HCT116 (cell line): ENCODE data around the gene ZNF646. TPM values are rescaled to one million over a fixed set of nuclear protein-coding genes. Genes with fewer than 3 reads are reported as not detected.

ENCODE experiments used
- ATAC-seq: fragments of 200-7000 bp; cut with Tn5 transposase; 2 replicates; pipeline ENCODE4 v1.9.1; 2020; ENCODE audit warnings: mild to moderate bottlenecking, moderate library complexity
- BruUV-seq: library from RNA; stranded (reverse); fragments of 400-500 nt; replicated peaks from 2 replicates; lab custom pipeline; 2021; lab: Mats Ljungman, UMichigan
- CTCF ChIA-PET: fragments of 300-600 bp; sonication (Branson Sonifier 250); formaldehyde crosslinking; loops from one replicate; lab custom pipeline; 2021; ENCODE audit warnings: antibody characterized with exemption; lab: Charles Lee
- POLR2A ChIA-PET: fragments of 300-600, 350-600 bp; sonication (Branson Sonifier 250); formaldehyde crosslinking; loops from one replicate; lab custom pipeline; 2021; ENCODE audit warnings: antibody characterized with exemption; lab: Charles Lee
- RAD21 ChIA-PET, 2 experiments: fragments of 300-600 bp; sonication (Branson Sonifier 250); formaldehyde crosslinking; loops; one replicate each; lab custom pipeline; 2023; ENCODE audit warnings: low total read pairs in 2 of 2; ENCODE audit not compliant: uncharacterized antibody in 2 of 2, unreplicated experiment in 2 of 2, low non-redundant PET in 1 of 2; lab: Charles Lee
- DNase-seq: peaks from one replicate; pipeline ENCODE4 v3.0.0-alpha.2; 2010; ENCODE audit warnings: low read depth, low spot score
- H2AFZ ChIP-seq: fragments of 200-600 bp; shearing (Covaris generic), sonication (generic); 2 replicates; pipeline ENCODE4 v1.6.1; 2017; ENCODE audit warnings: low read depth, mixed run types, mixed read lengths, antibody characterized with exemption, low read length; ENCODE audit not compliant: poor library complexity, severe bottlenecking
- H3K27ac ChIP-seq: 2 replicates; pipeline ENCODE4 v1.5.1; 2012; ENCODE audit warnings: low read depth, low read length
- H3K27me3 ChIP-seq: fragments of 200-600 bp; sonication (generic); 2 replicates; pipeline ENCODE4 v1.6.1; 2016; ENCODE audit warnings: mixed run types, low read length, mixed read lengths; ENCODE audit not compliant: insufficient read depth
- H3K36me3 ChIP-seq, 2 experiments: fragments of 200-500 bp in 1 of 2; fragments of 200-600 bp in 1 of 2; sonication (Bioruptor generic) in 1 of 2; sonication (generic) in 1 of 2; 2 replicates each; pipeline versions ENCODE4 v1.5.1 to v1.6.1; 2014 to 2016; ENCODE audit warnings: low read length in 2 of 2, inconsistent platforms in 1 of 2, mixed read lengths in 1 of 2, mixed run types in 1 of 2; ENCODE audit not compliant: insufficient read depth in 2 of 2, control insufficient read depth in 1 of 2
- H3K4me1 ChIP-seq, 2 experiments: fragments of 200-600 bp in 1 of 2; sonication (generic) in 1 of 2; 2 replicates each; pipeline versions ENCODE4 v1.5.1 to v1.6.1; 2012 to 2017; ENCODE audit warnings: low read length in 2 of 2, inconsistent platforms in 1 of 2, mild to moderate bottlenecking in 1 of 2, mixed read lengths in 1 of 2, mixed run types in 1 of 2, moderate library complexity in 1 of 2; ENCODE audit not compliant: insufficient read depth in 2 of 2, control insufficient read depth in 1 of 2
- H3K4me2 ChIP-seq: fragments of 200-600 bp; sonication (generic); 2 replicates; pipeline ENCODE4 v1.6.1; 2017; ENCODE audit warnings: mixed run types, low read length, mixed read lengths
- H3K4me3 ChIP-seq, 2 experiments: fragments of 200-600 bp in 1 of 2; sonication (generic) in 1 of 2; replicated peaks in 1 of 2; 2 replicates each; pipeline ENCODE4 v1.5.1; 2011 to 2016; ENCODE audit warnings: low read length in 2 of 2, control low read depth in 1 of 2, low read depth in 1 of 2, mild to moderate bottlenecking in 1 of 2, mixed read lengths in 1 of 2, mixed run types in 1 of 2
- H3K79me2 ChIP-seq: fragments of 200-600 bp; sonication (generic); 2 replicates; pipeline ENCODE4 v1.6.1; 2017; ENCODE audit warnings: mild to moderate bottlenecking, mixed run types, low read length, moderate library complexity, mixed read lengths; ENCODE audit not compliant: insufficient read depth
- H3K9ac ChIP-seq: fragments of 200-600 bp; sonication (generic); 2 replicates; pipeline ENCODE4 v1.6.1; 2016; ENCODE audit warnings: low read length, mixed read lengths
- H3K9me2 ChIP-seq: fragments of 200-600 bp; sonication (generic), shearing (Covaris generic); 2 replicates; pipeline ENCODE4 v1.6.1; 2017; ENCODE audit warnings: mixed run types, mild to moderate bottlenecking, moderate library complexity; ENCODE audit not compliant: insufficient read depth
- H3K9me3 ChIP-seq, 2 experiments: fragments of 200-500 bp in 1 of 2; fragments of 200-600 bp in 1 of 2; sonication (Bioruptor generic) in 1 of 2; sonication (generic) in 1 of 2; 2 replicates each; pipeline ENCODE4 v1.6.1; 2014 to 2017; ENCODE audit warnings: low read length in 2 of 2, mixed read lengths in 2 of 2, inconsistent platforms in 1 of 2, low read depth in 1 of 2, mild to moderate bottlenecking in 1 of 2, mixed run types in 1 of 2, moderate library complexity in 1 of 2; ENCODE audit not compliant: control insufficient read depth in 1 of 2, insufficient read depth in 1 of 2
- H4K20me1 ChIP-seq: fragments of 200-600 bp; sonication (generic), shearing (Covaris generic); 2 replicates; pipeline ENCODE4 v1.6.1; 2017; ENCODE audit warnings: mixed run types, mild to moderate bottlenecking, moderate library complexity; ENCODE audit not compliant: insufficient read depth
- ELF1 ChIP-seq: IDR thresholded peaks from 2 replicates; pipeline ENCODE4 v1.6.1; 2012; ENCODE audit warnings: low read depth, borderline replicate concordance
- EZH2phosphoT487 ChIP-seq: fragments of 200-600 bp; IDR thresholded peaks from 2 replicates; pipeline ENCODE4 v1.6.1; 2018; ENCODE audit warnings: antibody characterized with exemption, borderline replicate concordance
- FOSL1 ChIP-seq: IDR thresholded peaks from 2 replicates; pipeline ENCODE4 v1.6.1; 2012; ENCODE audit warnings: low read depth
- JUND ChIP-seq: IDR thresholded peaks from 2 replicates; pipeline ENCODE4 v1.6.1; 2012
- POLR2A ChIP-seq: IDR thresholded peaks from 2 replicates; pipeline ENCODE4 v1.7.0; 2011; ENCODE audit warnings: borderline replicate concordance; ENCODE audit not compliant: insufficient read depth, insufficient read length; ENCODE audit errors: extremely low read depth
- POLR2AphosphoS5 ChIP-seq: IDR thresholded peaks from 2 replicates; pipeline ENCODE4 v1.6.1; 2011; ENCODE audit warnings: mild to moderate bottlenecking, low read depth, low read length, moderate library complexity
- RAD21 ChIP-seq: IDR thresholded peaks from 2 replicates; pipeline ENCODE4 v1.6.1; 2012; ENCODE audit warnings: low read depth, mild to moderate bottlenecking
- SIN3A ChIP-seq: IDR thresholded peaks from 2 replicates; pipeline ENCODE4 v1.6.1; 2012; ENCODE audit warnings: low read depth
- SP1 ChIP-seq: IDR thresholded peaks from 2 replicates; pipeline ENCODE4 v1.6.1; 2012; ENCODE audit warnings: low read depth
- SRF ChIP-seq: IDR thresholded peaks from 2 replicates; pipeline ENCODE4 v1.6.1; 2012; ENCODE audit warnings: low read depth
- YY1 ChIP-seq: IDR thresholded peaks from 2 replicates; pipeline ENCODE4 v1.6.1; 2011; ENCODE audit warnings: low read length, low read depth, moderate library complexity, mild to moderate bottlenecking; ENCODE audit not compliant: insufficient replicate concordance; ENCODE audit errors: extremely low read depth
- intact Hi-C: fragments of 100-400 bp; cut with micrococcal nuclease; formaldehyde crosslinking; loops from 2 replicates; pipeline ENCODE4 v1.10.0; 2022
- total RNA-seq: library from RNA; stranded (reverse); gene quantifications from one replicate; pipeline ENCODE4 v1.2.1, GENCODE V29; 2021; ENCODE audit not compliant: unreplicated experiment
- TF ChIP-seq, protein P1 (sequence below): IDR thresholded peaks from 2 replicates; pipeline ENCODE4 v1.6.1; 2012
- TF ChIP-seq, protein P2 (sequence below), 3 experiments: fragments of 200-600 bp in 1 of 3; sonication (generic) in 1 of 3; IDR thresholded peaks in 2 of 3; conservative IDR thresholded peaks in 1 of 3; 2 replicates each; pipeline ENCODE4 v1.5.1; 2012 to 2017; ENCODE audit warnings: low read depth in 2 of 3, low read length in 2 of 3, antibody characterized with exemption in 1 of 3, borderline replicate concordance in 1 of 3, control low read depth in 1 of 3, mild to moderate bottlenecking in 1 of 3, mixed read lengths in 1 of 3, mixed run types in 1 of 3, moderate library complexity in 1 of 3; ENCODE audit not compliant: insufficient read depth in 1 of 3
- TF ChIP-seq, protein P3 (sequence below): IDR thresholded peaks from 2 replicates; pipeline ENCODE4 v1.6.1; 2012
- TF ChIP-seq, protein P4 (sequence below): IDR thresholded peaks from 2 replicates; pipeline ENCODE4 v1.6.1; 2012; ENCODE audit warnings: low read depth
- TF ChIP-seq, protein P5 (sequence below): IDR thresholded peaks from 2 replicates; pipeline ENCODE4 v1.6.1; 2011; ENCODE audit warnings: mild to moderate bottlenecking, low read length, moderate library complexity; ENCODE audit not compliant: insufficient replicate concordance; ENCODE audit errors: extremely low read depth

The ZNF646 gene
- total RNA-seq, 1 experiment from 2014 or later = 17.7 TPM

DNA sequence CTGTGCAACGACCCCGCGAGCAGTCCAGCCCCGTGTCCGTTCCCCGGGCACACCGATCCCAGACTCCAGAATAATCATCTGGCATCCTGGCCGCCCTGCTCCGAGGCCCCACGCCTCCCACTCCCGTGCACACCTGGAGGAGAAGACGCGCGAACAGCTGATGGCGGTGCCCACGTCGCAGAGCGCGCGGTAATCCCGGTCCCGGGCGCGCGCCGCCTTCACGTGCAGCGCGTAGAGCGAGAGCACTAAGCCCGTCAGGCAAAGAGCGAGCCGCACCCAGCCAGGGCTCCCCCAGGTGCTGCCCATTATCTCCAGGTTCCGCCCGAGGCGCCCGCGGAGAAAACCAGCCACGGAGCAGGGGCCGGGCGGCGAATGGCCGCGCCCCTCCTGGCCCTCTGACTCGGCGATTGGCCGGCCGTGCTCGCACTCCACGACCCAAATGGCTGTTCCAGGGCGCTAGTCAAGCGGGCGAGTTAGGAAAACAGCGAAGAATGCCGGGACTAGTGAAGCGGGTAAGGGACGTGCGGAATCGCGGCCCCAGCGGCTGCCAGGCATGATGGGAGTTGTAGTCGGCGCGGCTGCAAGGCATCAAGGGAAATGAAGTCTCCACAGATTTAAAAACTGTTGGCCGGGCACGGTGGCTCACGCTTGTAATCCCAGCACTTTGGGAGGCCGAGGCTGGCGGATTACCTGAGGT, 20.4 kb downstream of the ZNF646 start, which contains the start of gene VKORC1:
Gene VKORC1 (minus strand): TSS at position 374 of the 697 bp plus-strand sequence. CDS start 68 bp downstream, at position 306.
- POLR2A ChIA-PET = interaction anchor here (1.0 to 4.7 kb wide), 3 partner anchors 23 to 40 kb away, joined by 3 to 17 read pairs (median 8); partner anchors contain the start of gene KAT8
- peaks cover 0 to 8% of the 10 kb centered on the region in 2 experiments; a peak in 3 of 4 replicates for H3K36me3 ChIP-seq
- H2AFZ ChIP-seq = peak within 1 kb of the TSS; percentile 52
- BruUV-seq = no TSS peak
- intact Hi-C loops = loop anchor here (1.0 to 10.0 kb wide), 4 partner anchors 21 to 140 kb away; partner anchors contain the start of gene SETD1A
- peak within 1 kb of the TSS; percentile 91 for H3K9ac ChIP-seq
- no peaks in the 10 kb centered on the region for H3K27me3 ChIP-seq
- RAD21 ChIA-PET = interaction anchor here in 1 of 2 experiments (1.2 to 1.4 kb wide), 2 partner anchors 23 to 109 kb away, joined by 3 to 5 read pairs; partner anchors contain the start of genes HSD3B7 and KAT8
- CTCF ChIA-PET = interaction anchor here (0.7 to 1.8 kb wide), 3 partner anchors 10 to 109 kb away, joined by 3 to 24 read pairs (median 7); partner anchors contain the start of genes HSD3B7 and KAT8
- no peaks in the 10 kb centered on the region for H3K9me2 ChIP-seq
- ATAC-seq = peak; percentile 92
- peaks cover 13 to 27% of the 10 kb centered on the region in 2 experiments for H3K4me1 ChIP-seq
- peak within 1 kb of the TSS; percentile 88 to 98 for H3K4me3 ChIP-seq
- TF ChIP-seq SP1 (peak; percentile 64; the same call in 1 of the 2 replicates), ELF1 (no peak; the same call in 1 of the 2 replicates), JUND (no peak), FOSL1 (no peak), POLR2AphosphoS5 (peak; percentile 75), POLR2A (peak; percentile 58), SRF (no peak), SIN3A (peak; percentile 59), EZH2phosphoT487 (no peak), YY1 (peak; percentile 60), RAD21 (no peak)
- TF ChIP-seq, protein P1, sequence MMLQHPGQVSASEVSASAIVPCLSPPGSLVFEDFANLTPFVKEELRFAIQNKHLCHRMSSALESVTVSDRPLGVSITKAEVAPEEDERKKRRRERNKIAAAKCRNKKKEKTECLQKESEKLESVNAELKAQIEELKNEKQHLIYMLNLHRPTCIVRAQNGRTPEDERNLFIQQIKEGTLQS = no peak
- TF ChIP-seq, protein P2, sequence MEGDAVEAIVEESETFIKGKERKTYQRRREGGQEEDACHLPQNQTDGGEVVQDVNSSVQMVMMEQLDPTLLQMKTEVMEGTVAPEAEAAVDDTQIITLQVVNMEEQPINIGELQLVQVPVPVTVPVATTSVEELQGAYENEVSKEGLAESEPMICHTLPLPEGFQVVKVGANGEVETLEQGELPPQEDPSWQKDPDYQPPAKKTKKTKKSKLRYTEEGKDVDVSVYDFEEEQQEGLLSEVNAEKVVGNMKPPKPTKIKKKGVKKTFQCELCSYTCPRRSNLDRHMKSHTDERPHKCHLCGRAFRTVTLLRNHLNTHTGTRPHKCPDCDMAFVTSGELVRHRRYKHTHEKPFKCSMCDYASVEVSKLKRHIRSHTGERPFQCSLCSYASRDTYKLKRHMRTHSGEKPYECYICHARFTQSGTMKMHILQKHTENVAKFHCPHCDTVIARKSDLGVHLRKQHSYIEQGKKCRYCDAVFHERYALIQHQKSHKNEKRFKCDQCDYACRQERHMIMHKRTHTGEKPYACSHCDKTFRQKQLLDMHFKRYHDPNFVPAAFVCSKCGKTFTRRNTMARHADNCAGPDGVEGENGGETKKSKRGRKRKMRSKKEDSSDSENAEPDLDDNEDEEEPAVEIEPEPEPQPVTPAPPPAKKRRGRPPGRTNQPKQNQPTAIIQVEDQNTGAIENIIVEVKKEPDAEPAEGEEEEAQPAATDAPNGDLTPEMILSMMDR (IDR thresholded peaks at IDR 0.05 in 2 of 3, conservative IDR thresholded peaks at IDR 0.05 in 1 of 3; ENCODE audit: borderline replicate concordance in 1 of 3, insufficient read depth in 1 of 3, low read depth in 2 of 3, low read length in 2 of 3) = no peak
- TF ChIP-seq, protein P3, sequence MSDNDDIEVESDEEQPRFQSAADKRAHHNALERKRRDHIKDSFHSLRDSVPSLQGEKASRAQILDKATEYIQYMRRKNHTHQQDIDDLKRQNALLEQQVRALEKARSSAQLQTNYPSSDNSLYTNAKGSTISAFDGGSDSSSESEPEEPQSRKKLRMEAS = peak; percentile 67
- TF ChIP-seq, protein P4, sequence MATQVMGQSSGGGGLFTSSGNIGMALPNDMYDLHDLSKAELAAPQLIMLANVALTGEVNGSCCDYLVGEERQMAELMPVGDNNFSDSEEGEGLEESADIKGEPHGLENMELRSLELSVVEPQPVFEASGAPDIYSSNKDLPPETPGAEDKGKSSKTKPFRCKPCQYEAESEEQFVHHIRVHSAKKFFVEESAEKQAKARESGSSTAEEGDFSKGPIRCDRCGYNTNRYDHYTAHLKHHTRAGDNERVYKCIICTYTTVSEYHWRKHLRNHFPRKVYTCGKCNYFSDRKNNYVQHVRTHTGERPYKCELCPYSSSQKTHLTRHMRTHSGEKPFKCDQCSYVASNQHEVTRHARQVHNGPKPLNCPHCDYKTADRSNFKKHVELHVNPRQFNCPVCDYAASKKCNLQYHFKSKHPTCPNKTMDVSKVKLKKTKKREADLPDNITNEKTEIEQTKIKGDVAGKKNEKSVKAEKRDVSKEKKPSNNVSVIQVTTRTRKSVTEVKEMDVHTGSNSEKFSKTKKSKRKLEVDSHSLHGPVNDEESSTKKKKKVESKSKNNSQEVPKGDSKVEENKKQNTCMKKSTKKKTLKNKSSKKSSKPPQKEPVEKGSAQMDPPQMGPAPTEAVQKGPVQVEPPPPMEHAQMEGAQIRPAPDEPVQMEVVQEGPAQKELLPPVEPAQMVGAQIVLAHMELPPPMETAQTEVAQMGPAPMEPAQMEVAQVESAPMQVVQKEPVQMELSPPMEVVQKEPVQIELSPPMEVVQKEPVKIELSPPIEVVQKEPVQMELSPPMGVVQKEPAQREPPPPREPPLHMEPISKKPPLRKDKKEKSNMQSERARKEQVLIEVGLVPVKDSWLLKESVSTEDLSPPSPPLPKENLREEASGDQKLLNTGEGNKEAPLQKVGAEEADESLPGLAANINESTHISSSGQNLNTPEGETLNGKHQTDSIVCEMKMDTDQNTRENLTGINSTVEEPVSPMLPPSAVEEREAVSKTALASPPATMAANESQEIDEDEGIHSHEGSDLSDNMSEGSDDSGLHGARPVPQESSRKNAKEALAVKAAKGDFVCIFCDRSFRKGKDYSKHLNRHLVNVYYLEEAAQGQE = no peak
- TF ChIP-seq, protein P5, sequence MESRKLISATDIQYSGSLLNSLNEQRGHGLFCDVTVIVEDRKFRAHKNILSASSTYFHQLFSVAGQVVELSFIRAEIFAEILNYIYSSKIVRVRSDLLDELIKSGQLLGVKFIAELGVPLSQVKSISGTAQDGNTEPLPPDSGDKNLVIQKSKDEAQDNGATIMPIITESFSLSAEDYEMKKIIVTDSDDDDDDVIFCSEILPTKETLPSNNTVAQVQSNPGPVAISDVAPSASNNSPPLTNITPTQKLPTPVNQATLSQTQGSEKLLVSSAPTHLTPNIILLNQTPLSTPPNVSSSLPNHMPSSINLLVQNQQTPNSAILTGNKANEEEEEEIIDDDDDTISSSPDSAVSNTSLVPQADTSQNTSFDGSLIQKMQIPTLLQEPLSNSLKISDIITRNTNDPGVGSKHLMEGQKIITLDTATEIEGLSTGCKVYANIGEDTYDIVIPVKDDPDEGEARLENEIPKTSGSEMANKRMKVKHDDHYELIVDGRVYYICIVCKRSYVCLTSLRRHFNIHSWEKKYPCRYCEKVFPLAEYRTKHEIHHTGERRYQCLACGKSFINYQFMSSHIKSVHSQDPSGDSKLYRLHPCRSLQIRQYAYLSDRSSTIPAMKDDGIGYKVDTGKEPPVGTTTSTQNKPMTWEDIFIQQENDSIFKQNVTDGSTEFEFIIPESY = no peak
- TF ChIP-seq, all 23 proteins: peak for 6
- H3K4me2 ChIP-seq = peak within 1 kb of the TSS; percentile 99
- H3K79me2 ChIP-seq = peaks cover 36% of the 10 kb centered on the region
- H3K9me3 ChIP-seq = no peaks in the 10 kb centered on the region
- H4K20me1 ChIP-seq = no peaks in the 10 kb centered on the region
- peak within 1 kb of the TSS; percentile 85 for H3K27ac ChIP-seq
- DNase-seq = peak; percentile 97
